Activated CD8-positive, alpha-beta memory T cell treated with anti-CD3 and anti-CD28 coated beads, Interleukin-2, amount 50 U/mL, for 1 hour (primary cell): ENCODE data around the gene GRHL1.

Source experiments
- DNase-seq: peaks from one replicate; pipeline ENCODE4 v3.0.0-alpha.2; 2020; ENCODE audit errors: extremely low read depth

GRHL1 gene

GRCh38 chr2:9972621-9973479, 21.4 kb downstream of the GRHL1 start:
- no peak for DNase-seq

GRCh38 chr2:9973690-9974089, 22.2 kb downstream of the GRHL1 start:
- no peak for DNase-seq

- no peak for DNase-seq
Observed at GRCh38 chr2:9974343-9974742, 22.9 kb downstream of the GRHL1 start.

GRCh38 chr2:9975328-9975727, 23.8 kb downstream of the GRHL1 start:
- DNase-seq: no peak

GRCh38 chr2:9975805-9976447, 24.4 kb downstream of the GRHL1 start:
- DNase-seq: no peak

GRCh38 chr2:9979977-9980376, 28.5 kb downstream of the GRHL1 start:
- no peak for DNase-seq

- no peak for DNase-seq
Observed at GRCh38 chr2:9980520-9980919, 29.0 kb downstream of the GRHL1 start.

GRCh38 chr2:9981655-9982054, 30.2 kb downstream of the GRHL1 start:
- no peak for DNase-seq

GRCh38 chr2:9982248-9982647, 30.8 kb downstream of the GRHL1 start:
- DNase-seq: no peak

GRCh38 chr2:9982891-9983290, 31.4 kb downstream of the GRHL1 start:
- DNase-seq: no peak

GRCh38 chr2:9983401-9984216, 32.1 kb downstream of the GRHL1 start:
- no peak for DNase-seq

- no peak for DNase-seq
Observed at GRCh38 chr2:9984217-9984739, 32.8 kb downstream of the GRHL1 start.

GRCh38 chr2:9984871-9985480, 33.5 kb downstream of the GRHL1 start:
- no peak for DNase-seq

GRCh38 chr2:9985531-9986328, 34.2 kb downstream of the GRHL1 start:
- DNase-seq: no peak

- no peak for DNase-seq
Observed at GRCh38 chr2:9988320-9988719, 36.8 kb downstream of the GRHL1 start.

- no peak for DNase-seq
Observed at GRCh38 chr2:9990736-9991135, 39.2 kb downstream of the GRHL1 start.

GRCh38 chr2:9991221-9991620, 39.7 kb downstream of the GRHL1 start:
- DNase-seq: no peak

- no peak for DNase-seq
Observed at GRCh38 chr2:9991829-9992273, 40.4 kb downstream of the GRHL1 start.

GRCh38 chr2:9992427-9993187, 41.1 kb downstream of the GRHL1 start:
- DNase-seq: no peak
